ENCODE measurements around the gene DLG4.
"Not testable (repeated sequence)": the region's sequence is repeated elsewhere in the genome, so short reads cannot be mapped to it uniquely, and the experiment has no call there.

The DLG4 gene

GRCh38 chr17:7248796-7249195, 29.2 kb upstream of the DLG4 start:
- DNase-seq: no peak

GRCh38 chr17:7246779-7247178, 27.1 kb upstream of the DLG4 start:
- DNase-seq: no peak

- not testable (repeated sequence) for DNase-seq
Observed at GRCh38 chr17:7243838-7244237, 24.2 kb upstream of the DLG4 start.

GRCh38 chr17:7243453-7243729, 23.8 kb upstream of the DLG4 start:
- DNase-seq: no peak

GRCh38 chr17:7242717-7243452, 23.2 kb upstream of the DLG4 start:
- DNase-seq: peak in 1 of 2 experiments; percentile 90

- DNase-seq: peak in 1 of 2 experiments; percentile 81
Observed at GRCh38 chr17:7241783-7242716, 22.4 kb upstream of the DLG4 start, which contains the start of gene GABARAP. GABARAP (minus strand) TSS chr17:7242449; CDS start chr17:7242330, 119 bp downstream.

GRCh38 chr17:7241090-7241733, 21.6 kb upstream of the DLG4 start:
- DNase-seq: no peak

GRCh38 chr17:7240375-7240774, 20.7 kb upstream of the DLG4 start:
- DNase-seq: no peak

- peak; percentile 99 for DNase-seq
Observed at GRCh38 chr17:7239091-7240027, 19.7 kb upstream of the DLG4 start, which contains the start of gene PHF23. PHF23 (minus strand) TSS chr17:7239457; CDS start chr17:7239279, 178 bp downstream.

- no peak for DNase-seq
Observed at GRCh38 chr17:7238420-7239090, 18.9 kb upstream of the DLG4 start.

GRCh38 chr17:7237761-7238419, 18.3 kb upstream of the DLG4 start:
- no peak for DNase-seq

GRCh38 chr17:7237266-7237760, 17.7 kb upstream of the DLG4 start:
- DNase-seq: no peak

GRCh38 chr17:7236808-7237207, 17.2 kb upstream of the DLG4 start:
- DNase-seq: no peak

GRCh38 chr17:7235693-7236665, 16.3 kb upstream of the DLG4 start:
- DNase-seq: no peak

- peak; percentile 73 to 92 for DNase-seq
Observed at GRCh38 chr17:7234083-7234951, 14.7 kb upstream of the DLG4 start, which contains the start of gene DVL2. DVL2 (minus strand) TSS chr17:7234517; CDS start chr17:7234262, 255 bp downstream.

- no peak for DNase-seq
Observed at GRCh38 chr17:7233701-7234082, 14.1 kb upstream of the DLG4 start.

GRCh38 chr17:7232114-7232513, 12.5 kb upstream of the DLG4 start:
- no peak for DNase-seq

GRCh38 chr17:7229504-7229903, 9.9 kb upstream of the DLG4 start:
- DNase-seq: no peak

- DNase-seq: no peak
Observed at GRCh38 chr17:7228920-7229319, 9.3 kb upstream of the DLG4 start.
